Naive B cell (primary cell): Measurements from ENCODE around the gene SFMBT2. TPM values are rescaled to one million over a fixed set of nuclear protein-coding genes. Genes with fewer than 3 reads are reported as not detected.

Experiments
- ATAC-seq, 2 donors: fragments of 150-1000 bp; cut with Tn5 transposase; 2 replicates each; pipeline ENCODE4 v1.10.0; 2021; ENCODE audit warnings: low read depth in 2 of 2, mild to moderate bottlenecking in 2 of 2, moderate library complexity in 2 of 2
- DNase-seq: peaks from one replicate; pipeline ENCODE4 v3.0.0; 2022
- H3K27ac Mint-ChIP-seq, 6 donors: one replicate each; pipeline ENCODE4 v1.8.0; 2020 to 2022; ENCODE audit warnings: mild to moderate bottlenecking in 6 of 6, mixed read lengths in 6 of 6, moderate library complexity in 5 of 6, inconsistent platforms in 2 of 6
- H3K27me3 Mint-ChIP-seq, 3 donors: one replicate each; pipeline ENCODE4 v1.8.0; 2021 to 2022; ENCODE audit warnings: mixed read lengths in 3 of 3, mild to moderate bottlenecking in 1 of 3
- H3K36me3 Mint-ChIP-seq, 2 donors: one replicate each; pipeline ENCODE4 v1.8.0; 2020 to 2022; ENCODE audit warnings: mixed read lengths in 2 of 2, inconsistent platforms in 1 of 2, mild to moderate bottlenecking in 1 of 2
- H3K4me1 Mint-ChIP-seq, 3 donors: one replicate each; pipeline ENCODE4 v1.8.0; 2020 to 2022; ENCODE audit warnings: mixed read lengths in 3 of 3, inconsistent platforms in 1 of 3, mild to moderate bottlenecking in 1 of 3, moderate library complexity in 1 of 3
- H3K4me3 Mint-ChIP-seq, 8 donors: one replicate each; pipeline ENCODE4 v1.8.0; 2020 to 2022; ENCODE audit warnings: mild to moderate bottlenecking in 8 of 8, mixed read lengths in 8 of 8, moderate library complexity in 8 of 8, inconsistent platforms in 2 of 8
- H3K9me3 Mint-ChIP-seq, 7 donors: one replicate each; pipeline ENCODE4 v1.8.0; 2020 to 2022; ENCODE audit warnings: mixed read lengths in 7 of 7, mild to moderate bottlenecking in 5 of 7, inconsistent platforms in 2 of 7, moderate library complexity in 1 of 7
- polyA plus RNA-seq, 6 donors: library from polyadenylated mRNA; unstranded; fragments of 300-500 nt; fragmentation: Illumina TruSeq; gene quantifications; one replicate each; pipeline ENCODE4 v1.2.3, GENCODE V29; 2021; ENCODE audit warnings: low read depth in 6 of 6

The SFMBT2 gene
- polyA plus RNA-seq, 6 donors from 2014 or later, result 1.0 to 2.3 (median 2.0) TPM; not detected in 1

GRCh38 chr10:7111561-7111960 lies 299.3 kb downstream of the SFMBT2 start:
- no peak overlapping the region for H3K27ac Mint-ChIP-seq
- ATAC-seq (no peak), DNase-seq (no peak)
- H3K4me3 Mint-ChIP-seq, result no peak overlapping the region
- H3K9me3 Mint-ChIP-seq, result peaks cover 0 to 5% (median 3%) of the 10 kb centered on the region in 7 donors
- peaks cover 0 to 7% of the 10 kb centered on the region in 2 donors for H3K36me3 Mint-ChIP-seq
- peaks cover 0 to 7% (median 4%) of the 10 kb centered on the region in 3 donors for H3K27me3 Mint-ChIP-seq
- no peaks in the 10 kb centered on the region for H3K4me1 Mint-ChIP-seq

- Mint-ChIP-seq H3K27ac (no peak overlapping the region), H3K9me3 (peaks cover 0 to 5% (median 3%) of the 10 kb centered on the region in 7 donors), H3K36me3 (peaks cover 0 to 7% of the 10 kb centered on the region in 2 donors), H3K27me3 (peaks cover 0 to 7% (median 4%) of the 10 kb centered on the region in 3 donors), H3K4me1 (no peaks in the 10 kb centered on the region), H3K4me3 (no peak overlapping the region)
- no peak for DNase-seq
- ATAC-seq, result no peak
Measured at GRCh38 chr10:7111089-7111488, 299.7 kb downstream of the SFMBT2 start.
